H9 (cell line): Measurements from ENCODE around the gene CHADL. TPM values are rescaled to one million over a fixed set of nuclear protein-coding genes. Genes with fewer than 3 reads are reported as not detected.

Source experiments
- DNase-seq: peaks from one replicate; pipeline ENCODE4 v3.0.0-alpha.2; 2017
- H2AFZ ChIP-seq: one replicate; pipeline ENCODE4 v1.6.1; 2013; ENCODE audit warnings: mild to moderate bottlenecking, low read length, control low read depth, moderate library complexity
- H2AK5ac ChIP-seq: 2 replicates; pipeline ENCODE4 v1.6.1; 2013; ENCODE audit warnings: low read length, control low read depth, mixed read lengths; ENCODE audit not compliant: insufficient read length
- H2BK120ac ChIP-seq: one replicate; pipeline ENCODE4 v1.6.1; 2013; ENCODE audit warnings: low read depth, mild to moderate bottlenecking, low read length, control low read depth, inconsistent platforms; ENCODE audit not compliant: poor library complexity, severe bottlenecking
- H2BK12ac ChIP-seq: 2 replicates; pipeline ENCODE4 v1.6.1; 2013; ENCODE audit warnings: low read length, control low read depth, mixed read lengths, low read depth; ENCODE audit not compliant: insufficient read length
- H2BK15ac ChIP-seq: 2 replicates; pipeline ENCODE4 v1.6.1; 2013; ENCODE audit warnings: low read depth, low read length, control low read depth
- H2BK20ac ChIP-seq: one replicate; pipeline ENCODE4 v1.6.1; 2013; ENCODE audit warnings: low read depth, mild to moderate bottlenecking, low read length, control low read depth, inconsistent platforms; ENCODE audit not compliant: poor library complexity, severe bottlenecking
- H2BK5ac ChIP-seq: 2 replicates; pipeline ENCODE4 v1.6.1; 2013; ENCODE audit warnings: low read length, control low read depth, mixed read lengths; ENCODE audit not compliant: insufficient read length
- H3K14ac ChIP-seq: 2 replicates; pipeline ENCODE4 v1.6.1; 2013; ENCODE audit warnings: low read length, control low read depth; ENCODE audit not compliant: insufficient read depth
- H3K18ac ChIP-seq: 2 replicates; pipeline ENCODE4 v1.6.1; 2013; ENCODE audit warnings: low read depth, mild to moderate bottlenecking, mixed read lengths, low read length, control low read depth; ENCODE audit not compliant: insufficient read length
- H3K23ac ChIP-seq: 2 replicates; pipeline ENCODE4 v1.6.1; 2013; ENCODE audit warnings: low read length, control low read depth, mixed read lengths, low read depth; ENCODE audit not compliant: insufficient read length
- H3K23me2 ChIP-seq: 2 replicates; pipeline ENCODE4 v1.6.1; 2013; ENCODE audit warnings: low read depth, mild to moderate bottlenecking, mixed read lengths, low read length, control low read depth; ENCODE audit not compliant: insufficient read length, poor library complexity, severe bottlenecking
- H3K27ac ChIP-seq: 2 replicates; pipeline ENCODE4 v1.5.1; 2013; ENCODE audit warnings: low read length, control low read depth, mixed read lengths, low read depth; ENCODE audit not compliant: insufficient read length
- H3K27me3 ChIP-seq: 2 replicates; pipeline ENCODE4 v1.6.1; 2013; ENCODE audit warnings: low read length, control low read depth, inconsistent platforms; ENCODE audit not compliant: insufficient read depth
- H3K4ac ChIP-seq: 2 replicates; pipeline ENCODE4 v1.6.1; 2013; ENCODE audit warnings: low read depth, mild to moderate bottlenecking, control low read depth, inconsistent platforms, low read length, moderate library complexity
- H3K4me1 ChIP-seq: 2 replicates; pipeline ENCODE4 v1.6.1; 2013; ENCODE audit warnings: low read length, control low read depth, inconsistent platforms; ENCODE audit not compliant: insufficient read depth
- H3K4me2 ChIP-seq: 2 replicates; pipeline ENCODE4 v1.6.1; 2013; ENCODE audit warnings: low read length, control low read depth, mixed read lengths; ENCODE audit not compliant: insufficient read length, insufficient read depth
- H3K56ac ChIP-seq: 2 replicates; pipeline ENCODE4 v1.6.1; 2013; ENCODE audit warnings: low read depth, mild to moderate bottlenecking, mixed read lengths, low read length, control low read depth; ENCODE audit not compliant: insufficient read length
- H3K79me1 ChIP-seq: 2 replicates; pipeline ENCODE4 v1.6.1; 2013; ENCODE audit warnings: low read depth, mild to moderate bottlenecking, moderate library complexity, low read length, control low read depth, inconsistent platforms; ENCODE audit not compliant: insufficient read depth, poor library complexity, severe bottlenecking
- H3K79me2 ChIP-seq: 2 replicates; pipeline ENCODE4 v1.6.1; 2013; ENCODE audit warnings: low read length, control low read depth, inconsistent platforms; ENCODE audit not compliant: insufficient read depth
- H3K9ac ChIP-seq: 2 replicates; pipeline ENCODE4 v1.6.1; 2013; ENCODE audit warnings: low read length, control low read depth, mixed read lengths; ENCODE audit not compliant: insufficient read length; ENCODE audit errors: extremely low read depth
- H3K9me3 ChIP-seq: one replicate; pipeline ENCODE4 v1.6.1; 2013; ENCODE audit warnings: low read depth, low read length, inconsistent platforms; ENCODE audit not compliant: control insufficient read depth
- H3T11ph ChIP-seq: one replicate; pipeline ENCODE4 v1.6.1; 2013; ENCODE audit warnings: mild to moderate bottlenecking, low read length, control low read depth, inconsistent platforms
- H4K20me1 ChIP-seq: one replicate; pipeline ENCODE4 v1.6.1; 2013; ENCODE audit not compliant: control insufficient read depth, insufficient read length, insufficient read depth
- H4K5ac ChIP-seq: 2 replicates; pipeline ENCODE4 v1.6.1; 2013; ENCODE audit warnings: low read depth, mild to moderate bottlenecking, mixed read lengths, low read length, control low read depth; ENCODE audit not compliant: insufficient read length
- H4K8ac ChIP-seq: replicated peaks from 2 replicates; pipeline ENCODE4 v1.6.1; 2013; ENCODE audit warnings: low read length, control low read depth, mixed read lengths, low read depth; ENCODE audit not compliant: insufficient read length
- H4K91ac ChIP-seq: 2 replicates; pipeline ENCODE4 v1.6.1; 2013; ENCODE audit warnings: low read depth, mild to moderate bottlenecking, moderate library complexity, mixed read lengths, low read length, control low read depth; ENCODE audit not compliant: insufficient read length
- H3K27ac Mint-ChIP-seq, 3 experiments: 2 replicates in 2 of 3; 3 replicates in 1 of 3; pipeline ENCODE4 v1.8.0; 2020 to 2021; ENCODE audit warnings: mixed read lengths in 3 of 3, mild to moderate bottlenecking in 1 of 3, moderate library complexity in 1 of 3
- H3K27me3 Mint-ChIP-seq: 2 replicates; pipeline ENCODE4 v1.8.0; 2021; ENCODE audit warnings: low read depth, mild to moderate bottlenecking, moderate library complexity, mixed read lengths
- H3K36me3 Mint-ChIP-seq, 3 experiments: 2 replicates in 2 of 3; 3 replicates in 1 of 3; pipeline ENCODE4 v1.8.0; 2020 to 2021; ENCODE audit warnings: low read depth in 3 of 3, mixed read lengths in 3 of 3; ENCODE audit not compliant: insufficient read depth in 1 of 3
- H3K4me1 Mint-ChIP-seq, 2 experiments: 2 replicates each; pipeline ENCODE4 v1.8.0; 2020; ENCODE audit warnings: mixed read lengths in 2 of 2
- H3K4me3 Mint-ChIP-seq, 2 experiments: 2 replicates in 1 of 2; 3 replicates in 1 of 2; pipeline ENCODE4 v1.8.0; 2020 to 2021; ENCODE audit warnings: mild to moderate bottlenecking in 2 of 2, mixed read lengths in 2 of 2, moderate library complexity in 1 of 2
- H3K9me3 Mint-ChIP-seq, 2 experiments: 2 replicates in 1 of 2; 3 replicates in 1 of 2; pipeline ENCODE4 v1.8.0; 2020; ENCODE audit warnings: mild to moderate bottlenecking in 2 of 2, mixed read lengths in 2 of 2, moderate library complexity in 1 of 2
- WGBS: extraction: QIAGEN DNeasy Blood & Tissue Kit; methylation state at CpG from one replicate; pipeline ENCODE4 v1.1.7; 2013; ENCODE audit warnings: missing lambda C conversion rate, low lambda C conversion rate, mixed read lengths; ENCODE audit not compliant: insufficient read length; ENCODE audit errors: extremely low coverage; 5-methylcytosine and 5-hydroxymethylcytosine counted together
- total RNA-seq: library from RNA; stranded (reverse); gene quantifications from 2 replicates; pipeline ENCODE4 v1.2.1, GENCODE V29; 2021
- TF ChIP-seq, protein P1 (sequence below): fragments of 200-600 bp; sonication (generic); conservative IDR thresholded peaks from 3 replicates; pipeline ENCODE4 v1.8.0; 2021; ENCODE audit warnings: antibody characterized with exemption, mild to moderate bottlenecking

CHADL gene
- total RNA-seq, 1 experiment from 2014 or later = 1.6 TPM

DNA sequence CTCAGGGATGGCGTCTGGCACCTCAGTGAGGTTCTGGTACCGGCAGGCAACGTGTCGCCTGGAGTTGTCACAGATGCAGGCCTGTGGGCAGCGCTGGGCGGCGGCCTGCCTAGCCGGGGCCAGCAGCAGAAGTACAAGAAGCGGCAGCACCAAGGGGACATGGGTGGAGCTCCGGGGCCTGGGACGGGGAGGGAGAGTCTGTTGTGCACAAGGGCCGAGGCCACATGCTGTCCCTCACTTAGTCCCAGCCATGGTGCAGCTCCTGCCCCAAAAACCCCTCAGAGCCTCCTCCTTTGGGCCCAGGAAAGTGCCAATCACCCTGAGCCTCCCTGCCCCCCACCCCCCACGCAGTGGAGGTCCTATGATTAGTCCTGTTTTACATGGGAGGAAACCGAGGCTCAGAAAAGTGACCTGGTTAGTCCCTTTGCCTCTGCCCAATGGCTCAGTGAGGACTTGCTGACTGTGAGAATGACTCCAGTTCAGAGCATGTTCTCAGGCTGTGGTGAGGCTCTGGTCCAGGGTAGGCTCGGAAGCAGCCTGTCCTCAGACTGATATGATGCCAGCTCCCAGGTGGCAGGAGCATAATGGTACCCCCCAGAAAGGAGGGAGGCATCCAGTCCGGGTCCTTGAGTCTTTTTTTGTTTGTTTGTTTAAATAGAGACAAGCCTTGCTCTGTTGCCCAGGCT is 1.1 kb downstream of the CHADL start:
- Histone ChIP-seq H3K9me3 (no peaks in the 10 kb centered on the region), H3K18ac (no peak overlapping the region), H3K23ac (no peak overlapping the region), H3K23me2 (no peaks in the 10 kb centered on the region), H3K4me1 (no peaks in the 10 kb centered on the region), H3K79me2 (no peaks in the 10 kb centered on the region), H4K5ac (no peak overlapping the region), H4K20me1 (no peaks in the 10 kb centered on the region), H3K14ac (no peak overlapping the region), H2AK5ac (no peak overlapping the region), H3K4ac (no peak overlapping the region), H2BK15ac (no peak overlapping the region), H3K4me2 (no peak overlapping the region), H4K91ac (no peak overlapping the region), H2BK12ac (no peak overlapping the region), H3K79me1 (no peaks in the 10 kb centered on the region), H2BK5ac (no peak overlapping the region), H3K27ac (no peak overlapping the region), H4K8ac (no peak overlapping the region), H3T11ph (no peak overlapping the region), H2AFZ (no peak overlapping the region), H2BK120ac (no peak overlapping the region), H3K27me3 (no peaks in the 10 kb centered on the region), H2BK20ac (no peak overlapping the region), H3K56ac (no peak overlapping the region), H3K9ac (no peak overlapping the region)
- Mint-ChIP-seq H3K27me3 (peaks cover 5% of the 10 kb centered on the region), H3K36me3 (peaks cover 0 to under 1% (median 0%) of the 10 kb centered on the region in 3 experiments; a peak in 2 of 7 replicates), H3K9me3 (no peaks in the 10 kb centered on the region), H3K27ac (no peak overlapping the region), H3K4me1 (peaks cover 14% of the 10 kb centered on the region in 2 experiments), H3K4me3 (no peak overlapping the region)
- no peak for DNase-seq
- TF ChIP-seq, protein P1, sequence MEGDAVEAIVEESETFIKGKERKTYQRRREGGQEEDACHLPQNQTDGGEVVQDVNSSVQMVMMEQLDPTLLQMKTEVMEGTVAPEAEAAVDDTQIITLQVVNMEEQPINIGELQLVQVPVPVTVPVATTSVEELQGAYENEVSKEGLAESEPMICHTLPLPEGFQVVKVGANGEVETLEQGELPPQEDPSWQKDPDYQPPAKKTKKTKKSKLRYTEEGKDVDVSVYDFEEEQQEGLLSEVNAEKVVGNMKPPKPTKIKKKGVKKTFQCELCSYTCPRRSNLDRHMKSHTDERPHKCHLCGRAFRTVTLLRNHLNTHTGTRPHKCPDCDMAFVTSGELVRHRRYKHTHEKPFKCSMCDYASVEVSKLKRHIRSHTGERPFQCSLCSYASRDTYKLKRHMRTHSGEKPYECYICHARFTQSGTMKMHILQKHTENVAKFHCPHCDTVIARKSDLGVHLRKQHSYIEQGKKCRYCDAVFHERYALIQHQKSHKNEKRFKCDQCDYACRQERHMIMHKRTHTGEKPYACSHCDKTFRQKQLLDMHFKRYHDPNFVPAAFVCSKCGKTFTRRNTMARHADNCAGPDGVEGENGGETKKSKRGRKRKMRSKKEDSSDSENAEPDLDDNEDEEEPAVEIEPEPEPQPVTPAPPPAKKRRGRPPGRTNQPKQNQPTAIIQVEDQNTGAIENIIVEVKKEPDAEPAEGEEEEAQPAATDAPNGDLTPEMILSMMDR = no peak
- WGBS = no CpG with 5 or more reads among the region's 16 CpGs
